ENCODE results near the gene LIN7B. TPM values are rescaled to one million over a fixed set of nuclear protein-coding genes. Genes with fewer than 3 reads are reported as not detected.
"Not testable (repeated sequence)": the region's sequence is repeated elsewhere in the genome, so short reads cannot be mapped to it uniquely, and the experiment has no call there.

LIN7B gene
- total and polyA plus RNA-seq, 4 donors = 2.2 to 3.8 (median 2.8) TPM

GRCh38 chr19:49125025-49125731 lies 11.0 kb downstream of the LIN7B start:
- H3K9ac ChIP-seq (ENCODE audit: low read depth in 1 of 2, low read length in 2 of 2) = no peak overlapping the region
- TF ChIP-seq GABPA (IDR thresholded peaks at IDR 0.05 in 1 of 2, conservative IDR thresholded peaks at IDR 0.05 in 1 of 2) (no peak), JUND (IDR thresholded peaks at IDR 0.05) (no peak)
- TF ChIP-seq, protein P1, sequence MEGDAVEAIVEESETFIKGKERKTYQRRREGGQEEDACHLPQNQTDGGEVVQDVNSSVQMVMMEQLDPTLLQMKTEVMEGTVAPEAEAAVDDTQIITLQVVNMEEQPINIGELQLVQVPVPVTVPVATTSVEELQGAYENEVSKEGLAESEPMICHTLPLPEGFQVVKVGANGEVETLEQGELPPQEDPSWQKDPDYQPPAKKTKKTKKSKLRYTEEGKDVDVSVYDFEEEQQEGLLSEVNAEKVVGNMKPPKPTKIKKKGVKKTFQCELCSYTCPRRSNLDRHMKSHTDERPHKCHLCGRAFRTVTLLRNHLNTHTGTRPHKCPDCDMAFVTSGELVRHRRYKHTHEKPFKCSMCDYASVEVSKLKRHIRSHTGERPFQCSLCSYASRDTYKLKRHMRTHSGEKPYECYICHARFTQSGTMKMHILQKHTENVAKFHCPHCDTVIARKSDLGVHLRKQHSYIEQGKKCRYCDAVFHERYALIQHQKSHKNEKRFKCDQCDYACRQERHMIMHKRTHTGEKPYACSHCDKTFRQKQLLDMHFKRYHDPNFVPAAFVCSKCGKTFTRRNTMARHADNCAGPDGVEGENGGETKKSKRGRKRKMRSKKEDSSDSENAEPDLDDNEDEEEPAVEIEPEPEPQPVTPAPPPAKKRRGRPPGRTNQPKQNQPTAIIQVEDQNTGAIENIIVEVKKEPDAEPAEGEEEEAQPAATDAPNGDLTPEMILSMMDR (IDR thresholded peaks at IDR 0.05; ENCODE audit: low read depth, low read length, missing input control) = no peak
- no peak overlapping the region for H3K4me3 ChIP-seq (ENCODE audit: low read depth in 1 of 3, low read length in 3 of 3)
- no peak overlapping the region for H3K27ac ChIP-seq (ENCODE audit: low read depth in 1 of 2, low read length in 2 of 2)
- WGBS = 46% methylated on average over 23 of the region's 23 CpGs
- peaks cover 0 to 15% (median 8%) of the 10 kb centered on the region in 4 donors for H3K4me1 ChIP-seq (ENCODE audit: control insufficient read depth in 4 of 4, insufficient read depth in 4 of 4, low read length in 3 of 4)
- DNase-seq (ENCODE audit: low spot score) = no peak
- H3K9me3 ChIP-seq (ENCODE audit: control insufficient read depth in 4 of 4, low read length in 3 of 4) = no peaks in the 10 kb centered on the region
- no peaks in the 10 kb centered on the region for H3K27me3 ChIP-seq (ENCODE audit: control insufficient read depth in 4 of 4, insufficient read depth in 4 of 4, low read length in 3 of 4)
- H3K36me3 ChIP-seq (ENCODE audit: control insufficient read depth in 4 of 4, insufficient read depth in 3 of 4, low read depth in 1 of 4, low read length in 3 of 4) = no peaks in the 10 kb centered on the region

- DNase-seq (ENCODE audit: low spot score) = no peak
- Histone ChIP-seq H3K36me3 (ENCODE audit: control insufficient read depth in 4 of 4, insufficient read depth in 3 of 4, low read depth in 1 of 4, low read length in 3 of 4) (no peaks in the 10 kb centered on the region), H3K27me3 (ENCODE audit: control insufficient read depth in 4 of 4, insufficient read depth in 4 of 4, low read length in 3 of 4) (no peaks in the 10 kb centered on the region), H3K9me3 (ENCODE audit: control insufficient read depth in 4 of 4, low read length in 3 of 4) (no peaks in the 10 kb centered on the region), H3K9ac (ENCODE audit: low read depth in 1 of 2, low read length in 2 of 2) (no peak overlapping the region), H3K27ac (ENCODE audit: low read depth in 1 of 2, low read length in 2 of 2) (no peak overlapping the region), H3K4me1 (ENCODE audit: control insufficient read depth in 4 of 4, insufficient read depth in 4 of 4, low read length in 3 of 4) (peaks cover 0 to 11% (median 7%) of the 10 kb centered on the region in 4 donors), H3K4me3 (ENCODE audit: low read depth in 1 of 3, low read length in 3 of 3) (no peak overlapping the region)
- 84% methylated on average over 4 of the region's 4 CpGs for WGBS
- TF ChIP-seq YY1 (IDR thresholded peaks at IDR 0.05) = no peak
- no peak for TF ChIP-seq FOXA2 (IDR thresholded peaks at IDR 0.05)
- TF ChIP-seq NR2F2 (IDR thresholded peaks at IDR 0.05) = no peak
- TF ChIP-seq RAD21 (IDR thresholded peaks at IDR 0.05) = no peak
- no peak for TF ChIP-seq REST (IDR thresholded peaks at IDR 0.05)
- no peak for TF ChIP-seq EGR1 (IDR thresholded peaks at IDR 0.05; ENCODE audit: low read depth in 2 of 2)
- TF ChIP-seq HNF4G (IDR thresholded peaks at IDR 0.05) = no peak
- TF ChIP-seq, protein P1 (IDR thresholded peaks at IDR 0.05; ENCODE audit: low read depth, low read length, missing input control) = no peak
- no peak for TF ChIP-seq RXRA (IDR thresholded peaks at IDR 0.05)
- no peak for TF ChIP-seq TAF1 (conservative IDR thresholded peaks at IDR 0.05)
- no peak for TF ChIP-seq HNF4A (conservative IDR thresholded peaks at IDR 0.05)
- TF ChIP-seq, protein P2, sequence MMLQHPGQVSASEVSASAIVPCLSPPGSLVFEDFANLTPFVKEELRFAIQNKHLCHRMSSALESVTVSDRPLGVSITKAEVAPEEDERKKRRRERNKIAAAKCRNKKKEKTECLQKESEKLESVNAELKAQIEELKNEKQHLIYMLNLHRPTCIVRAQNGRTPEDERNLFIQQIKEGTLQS (IDR thresholded peaks at IDR 0.05) = no peak
- TF ChIP-seq FOXA1 (IDR thresholded peaks at IDR 0.05) = no peak
- TF ChIP-seq JUND (IDR thresholded peaks at IDR 0.05) = no peak
- no peak for TF ChIP-seq SP1 (IDR thresholded peaks at IDR 0.05)
These were observed 12.4 kb downstream of the LIN7B start for GRCh38 chr19:49126575-49126974.

DNA sequence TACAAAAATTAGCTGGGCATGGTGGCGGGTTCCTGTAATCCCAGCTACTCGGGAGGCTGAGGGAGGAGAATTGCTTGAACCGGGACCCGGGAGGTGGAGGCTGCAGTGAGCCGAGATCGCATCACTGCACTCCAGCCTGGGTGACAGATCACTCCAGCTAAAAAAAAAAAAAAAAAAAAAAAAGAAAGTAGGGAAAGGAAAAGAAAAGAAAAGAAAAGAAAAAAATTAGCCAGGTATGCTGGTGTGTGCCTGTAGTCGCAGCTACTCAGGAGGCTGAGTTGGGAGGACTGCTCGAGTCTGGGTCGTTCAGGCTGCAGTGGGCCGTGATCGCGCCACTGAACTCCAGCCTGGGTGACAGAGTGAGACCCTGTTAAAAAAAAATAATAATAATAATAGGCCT lies 13.1 kb downstream of the LIN7B start:
- H3K9ac ChIP-seq (ENCODE audit: low read depth in 1 of 2, low read length in 2 of 2) = not testable (repeated sequence)

More for the DNA sequence above, 13.1 kb downstream of the LIN7B start:
- not testable (repeated sequence) for H3K36me3 ChIP-seq (ENCODE audit: control insufficient read depth in 4 of 4, insufficient read depth in 3 of 4, low read depth in 1 of 4, low read length in 3 of 4); H3K9me3 ChIP-seq (ENCODE audit: control insufficient read depth in 4 of 4, low read length in 3 of 4); H3K27ac ChIP-seq (ENCODE audit: low read depth in 1 of 2, low read length in 2 of 2); DNase-seq (ENCODE audit: low spot score); H3K27me3 ChIP-seq (ENCODE audit: control insufficient read depth in 4 of 4, insufficient read depth in 4 of 4, low read length in 3 of 4); H3K4me3 ChIP-seq (ENCODE audit: low read depth in 1 of 3, low read length in 3 of 3)
- H3K4me1 ChIP-seq (ENCODE audit: control insufficient read depth in 4 of 4, insufficient read depth in 4 of 4, low read length in 3 of 4) = peaks cover 0 to 11% (median 7%) of the 10 kb centered on the region in 4 donors
- WGBS = 96% methylated on average over 12 of the region's 12 CpGs

Data from liver (tissue), 9 donors.